Stimulated activated CD8-positive, alpha-beta memory T cell treated with anti-CD3 and anti-CD28 coated beads, Interleukin-7, amount 100 ng/mL, for 1 hour (primary cell): Measurements from ENCODE around the gene EXO5.
A peak's percentile ranks its signal among the peaks of the same experiment; 100 is the strongest.
"Not testable (repeated sequence)": the region's sequence is repeated elsewhere in the genome, so short reads cannot be mapped to it uniquely, and the experiment has no call there.

ENCODE experiments used
- DNase-seq, 2 donors: peaks; one replicate each; pipeline ENCODE4 v3.0.0-alpha.2; 2020; ENCODE audit warnings: low read depth in 2 of 2

EXO5 gene

GRCh38 chr1:40508375-40509341 is at the start of gene EXO5:
TSS of gene EXO5 (plus strand) at chr1:40508767. CDS start at chr1:40514545, 5,778 bp downstream.
- peak; percentile 66 to 68 for DNase-seq

GRCh38 chr1:40462956-40463590 is 45.5 kb upstream of the EXO5 start:
- DNase-seq, result no peak

GRCh38 chr1:40469327-40469726 is 39.2 kb upstream of the EXO5 start:
- no peak for DNase-seq

- no peak for DNase-seq
Measured at GRCh38 chr1:40475268-40475667, 33.3 kb upstream of the EXO5 start.

GRCh38 chr1:40476924-40477677 is 31.5 kb upstream of the EXO5 start, which contains the start of gene ZFP69:
TSS of gene ZFP69 (plus strand) at chr1:40477290. CDS start at chr1:40479362, 2,072 bp downstream.
- DNase-seq, result peak; percentile 35 to 43

- DNase-seq, result no peak
Measured at GRCh38 chr1:40477678-40478053, 30.9 kb upstream of the EXO5 start.

GRCh38 chr1:40478276-40478675 is 30.3 kb upstream of the EXO5 start:
- DNase-seq, result no peak

GRCh38 chr1:40479156-40479555 is 29.4 kb upstream of the EXO5 start:
- DNase-seq, result no peak

- DNase-seq, result no peak
Measured at GRCh38 chr1:40495315-40495903, 13.2 kb upstream of the EXO5 start.

- DNase-seq, result not testable (repeated sequence)
Measured at GRCh38 chr1:40502651-40503050, 5.9 kb upstream of the EXO5 start.

GRCh38 chr1:40507973-40508372 is 594 bp upstream of the EXO5 start:
- no peak for DNase-seq

GRCh38 chr1:40519517-40519916 is 10.9 kb downstream of the EXO5 start:
- DNase-seq, result no peak

GRCh38 chr1:40530735-40531380 is 22.3 kb downstream of the EXO5 start:
- DNase-seq, result no peak

GRCh38 chr1:40531381-40532061 is 23.0 kb downstream of the EXO5 start, which contains the start of gene ZNF684:
TSS of gene ZNF684 (plus strand) at chr1:40531637. CDS start at chr1:40533167, 1,530 bp downstream.
- peak; percentile 66 to 72 for DNase-seq

- DNase-seq, result no peak
Measured at GRCh38 chr1:40532062-40532389, 23.5 kb downstream of the EXO5 start.

GRCh38 chr1:40532844-40533424 is 24.4 kb downstream of the EXO5 start:
- no peak for DNase-seq

- no peak for DNase-seq
Measured at GRCh38 chr1:40534589-40534988, 26.0 kb downstream of the EXO5 start.

GRCh38 chr1:40535732-40536131 is 27.2 kb downstream of the EXO5 start:
- no peak for DNase-seq

GRCh38 chr1:40539338-40539737 is 30.8 kb downstream of the EXO5 start:
- DNase-seq, result no peak

- DNase-seq, result no peak
Measured at GRCh38 chr1:40546957-40547356, 38.4 kb downstream of the EXO5 start.
